ENCODE measurements around the gene CCDC57.

CCDC57 gene

DNA sequence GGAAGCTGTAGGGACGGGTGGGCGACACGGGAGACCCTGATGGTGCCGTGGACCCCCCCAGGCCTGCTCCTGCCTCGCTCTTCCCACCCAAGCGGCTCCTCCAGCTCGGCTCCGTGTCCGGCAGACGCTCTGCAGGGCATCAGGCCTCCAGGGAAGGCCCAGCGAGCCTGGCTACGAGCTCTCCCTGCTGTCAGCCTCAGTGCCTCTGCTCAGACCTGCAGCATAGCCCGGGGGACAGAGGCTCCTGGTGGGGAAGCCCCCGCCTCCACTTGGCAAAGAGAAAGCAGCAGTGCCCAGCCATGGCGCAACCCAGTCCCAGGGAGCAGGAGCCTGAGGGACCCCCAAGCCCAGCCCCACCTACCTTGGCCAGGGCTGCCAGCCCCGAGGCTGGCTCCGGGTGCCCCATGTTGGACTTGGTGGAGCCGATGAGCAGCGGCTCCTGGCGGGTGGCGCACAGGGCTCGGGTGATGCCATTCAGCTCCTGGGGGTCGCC lies 120.5 kb downstream of the CCDC57 start:
- DNase-seq (ENCODE audit: low spot score): no peak

DNA sequence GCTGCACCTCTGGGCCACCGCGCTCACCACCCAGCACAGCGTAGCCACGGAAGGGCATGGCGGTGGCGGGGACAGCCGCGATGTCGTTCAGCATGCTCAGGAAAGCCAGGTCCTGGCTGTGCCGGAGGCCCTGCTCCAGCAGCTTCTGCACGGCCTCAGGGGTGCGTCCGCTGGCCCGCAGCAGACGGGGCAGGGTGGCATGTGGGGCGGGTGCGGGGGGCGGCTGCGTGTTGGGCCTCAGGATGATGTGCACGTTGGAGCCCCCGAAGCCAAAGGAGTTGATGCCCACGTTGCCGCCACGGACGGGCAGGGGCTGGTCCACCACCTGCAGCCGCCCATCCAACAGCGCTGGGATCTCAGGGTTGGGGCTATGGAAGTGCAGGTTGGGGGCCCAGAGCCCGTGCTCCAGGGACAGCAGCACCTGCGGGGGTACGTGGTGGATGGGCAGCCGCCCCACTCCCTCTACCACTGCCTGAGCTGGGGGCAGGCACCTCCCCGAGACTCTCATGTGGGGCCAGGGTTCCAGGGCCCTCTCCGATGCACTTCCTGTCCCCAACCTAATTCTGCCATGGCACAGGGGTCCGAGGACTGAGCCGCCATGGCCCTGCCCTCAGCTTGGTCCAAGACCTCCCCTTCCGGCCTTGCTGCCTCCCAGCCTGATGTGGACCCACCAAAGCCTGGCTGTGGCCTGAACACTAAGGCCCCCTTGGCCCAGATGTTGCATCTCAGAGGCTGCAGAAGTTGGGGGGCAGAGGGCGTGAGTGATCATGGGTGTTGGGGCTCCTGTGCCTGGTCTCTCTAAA lies 121.2 kb downstream of the CCDC57 start:
- DNase-seq (ENCODE audit: low spot score): no peak

DNA sequence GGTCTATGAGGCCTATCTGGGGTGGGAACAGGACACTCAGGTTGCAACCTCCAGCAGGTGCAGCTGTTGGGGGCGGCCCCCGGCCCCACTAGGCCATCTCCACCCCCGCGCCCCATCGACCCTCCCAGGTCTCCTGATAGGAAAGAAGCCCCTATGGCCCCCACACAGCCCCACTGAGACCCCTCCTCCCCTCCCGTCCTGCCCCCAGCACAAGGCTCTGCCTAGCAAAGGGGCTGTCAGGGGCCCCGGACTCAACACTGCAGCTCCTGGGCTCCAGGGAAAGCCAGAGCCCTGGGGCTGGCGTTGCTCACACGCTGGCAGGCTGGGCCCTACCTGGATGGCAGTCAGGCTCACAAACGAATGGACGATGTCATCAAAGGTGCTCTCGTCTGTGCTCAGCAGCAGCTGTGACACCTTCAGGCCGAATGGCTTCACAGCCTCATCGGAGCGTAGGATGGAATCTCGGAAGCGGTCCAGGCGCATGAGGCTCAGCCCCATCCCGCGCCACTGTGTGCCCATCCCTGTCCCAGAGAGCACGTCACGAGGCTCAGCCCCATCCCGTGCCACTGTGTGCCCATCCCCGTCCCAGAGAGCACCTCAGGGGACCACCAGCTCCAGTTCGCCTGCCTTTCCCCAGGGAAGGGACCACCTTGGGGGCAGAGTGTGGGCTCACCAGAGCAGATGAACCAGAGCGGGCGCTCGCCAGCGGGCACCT lies 121.9 kb downstream of the CCDC57 start:
- no peak for DNase-seq (ENCODE audit: low spot score)

DNA sequence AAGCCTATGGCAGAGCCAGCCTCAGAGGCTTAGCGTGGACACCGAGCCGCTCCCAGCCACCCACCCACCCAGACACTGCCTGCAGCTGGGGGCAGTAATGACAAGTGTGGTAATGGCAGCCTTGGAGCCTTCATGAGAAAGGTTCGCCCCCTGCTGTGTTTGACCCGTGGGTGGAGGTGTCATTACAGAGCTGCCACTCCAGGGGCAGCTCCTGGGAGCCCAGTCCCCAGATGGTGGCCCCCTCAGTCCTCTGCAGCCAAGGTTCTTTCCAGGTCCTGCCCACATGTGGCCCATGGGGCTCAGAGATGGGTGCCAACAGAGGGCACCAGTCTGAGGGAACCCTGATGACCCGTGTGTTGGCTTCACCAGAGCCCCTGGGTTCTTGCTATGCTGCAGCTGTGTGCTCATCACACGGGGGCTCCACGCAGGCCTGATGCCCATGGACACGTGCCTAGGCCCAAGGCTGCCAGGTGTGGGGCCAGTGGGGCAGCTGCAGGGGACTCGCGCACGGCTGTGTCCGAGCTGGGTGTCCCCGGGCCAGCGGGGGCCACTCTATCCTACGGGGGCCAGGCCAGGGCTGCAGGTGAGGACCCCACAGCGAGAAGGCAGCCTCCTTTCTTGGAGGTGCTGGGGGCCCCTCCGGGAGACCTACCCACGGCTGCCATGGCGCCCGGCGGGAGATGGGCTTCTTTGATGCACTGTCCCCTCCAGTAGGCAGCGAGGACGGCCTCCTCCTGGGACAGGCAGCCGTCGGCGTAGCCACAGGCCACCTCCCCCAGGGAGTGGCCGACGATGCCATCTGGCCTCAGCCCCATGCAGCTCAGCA lies 122.7 kb downstream of the CCDC57 start:
- DNase-seq (ENCODE audit: low spot score): no peak

DNA sequence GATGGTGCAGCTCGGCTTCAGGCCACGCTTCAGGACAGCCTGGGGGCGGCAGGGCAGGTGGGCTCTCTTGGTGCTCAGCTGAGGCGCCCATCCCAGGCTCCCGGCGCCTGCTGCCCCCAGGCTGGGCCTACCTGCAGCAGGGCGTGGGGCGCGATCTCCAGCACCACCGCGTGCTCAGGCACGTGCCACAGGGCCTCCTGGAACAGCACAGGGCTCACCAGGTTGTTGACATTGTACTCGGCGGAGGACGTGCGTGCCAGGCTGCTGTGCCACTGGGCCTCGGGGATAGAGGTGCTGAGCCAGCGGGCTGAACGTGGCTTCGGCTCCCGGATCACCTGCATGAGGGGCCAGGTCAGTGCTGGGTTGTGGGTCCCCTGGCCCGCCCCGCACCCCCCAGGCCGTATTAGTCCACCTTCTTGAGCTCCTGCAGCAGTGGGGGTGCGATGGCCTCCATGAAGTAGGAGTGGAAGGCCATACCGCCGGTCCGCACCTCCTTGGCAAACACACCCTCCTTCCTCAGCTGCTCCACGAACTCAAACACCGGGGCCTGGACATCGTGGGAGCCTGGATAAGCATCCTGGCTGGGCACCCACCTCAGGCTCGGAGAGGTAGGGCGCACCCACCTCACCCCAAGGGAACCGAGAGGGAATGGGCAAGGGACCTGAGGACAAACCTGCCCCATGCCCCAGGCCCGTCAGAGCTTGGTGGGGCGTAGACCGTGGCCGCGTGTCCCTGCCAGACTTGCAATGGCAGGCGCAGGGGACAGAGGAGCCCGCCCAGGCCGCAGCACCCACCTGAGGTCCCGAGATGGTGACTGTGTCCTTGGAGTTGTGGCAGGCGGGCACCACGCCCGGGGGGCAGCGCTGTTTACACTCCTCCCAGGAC lies 123.6 kb downstream of the CCDC57 start:
- DNase-seq (ENCODE audit: low spot score): no peak

DNA sequence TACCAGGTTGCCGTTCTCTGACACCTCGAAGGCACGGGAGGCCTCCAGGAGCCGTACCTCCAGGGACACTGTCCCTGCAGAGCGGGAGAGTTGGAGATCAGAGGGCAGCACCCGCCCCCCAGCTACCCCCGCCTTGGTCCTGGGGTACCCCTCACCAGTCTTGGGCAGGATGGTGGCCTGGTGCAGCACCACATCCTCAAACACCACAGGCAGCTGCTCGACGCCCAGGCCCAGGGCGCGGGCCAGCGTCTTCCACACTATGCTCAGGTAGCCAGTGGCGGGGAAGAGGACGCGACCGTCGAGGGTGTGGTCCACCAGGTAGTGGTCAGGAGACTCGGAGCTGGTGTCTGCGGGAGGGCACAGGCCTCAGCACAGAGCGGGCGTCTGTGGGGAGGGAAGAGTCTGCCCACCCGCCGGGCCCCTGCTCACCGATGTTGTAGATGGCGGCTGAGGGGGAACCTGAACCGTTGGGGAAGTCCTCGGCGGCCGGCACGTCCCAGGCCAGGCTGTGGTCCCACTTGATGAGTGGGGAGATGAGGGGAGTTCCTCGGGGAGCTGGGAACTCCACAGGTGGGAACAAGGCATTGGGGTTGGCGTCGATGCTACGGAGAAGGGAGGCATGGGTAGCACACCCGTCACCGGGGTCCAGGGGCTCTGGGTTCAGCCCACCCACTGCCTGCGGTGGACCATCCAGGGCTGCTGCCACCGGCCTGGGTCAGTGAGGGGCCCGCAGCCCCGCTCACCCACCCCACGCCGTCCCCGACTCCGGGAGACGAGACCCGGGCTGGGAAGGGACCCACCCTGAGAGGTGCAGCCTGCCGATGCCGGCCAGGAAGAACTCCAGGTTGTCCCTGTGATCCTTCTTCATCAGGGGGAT lies 124.4 kb downstream of the CCDC57 start:
- no peak for DNase-seq (ENCODE audit: low spot score)

DNA sequence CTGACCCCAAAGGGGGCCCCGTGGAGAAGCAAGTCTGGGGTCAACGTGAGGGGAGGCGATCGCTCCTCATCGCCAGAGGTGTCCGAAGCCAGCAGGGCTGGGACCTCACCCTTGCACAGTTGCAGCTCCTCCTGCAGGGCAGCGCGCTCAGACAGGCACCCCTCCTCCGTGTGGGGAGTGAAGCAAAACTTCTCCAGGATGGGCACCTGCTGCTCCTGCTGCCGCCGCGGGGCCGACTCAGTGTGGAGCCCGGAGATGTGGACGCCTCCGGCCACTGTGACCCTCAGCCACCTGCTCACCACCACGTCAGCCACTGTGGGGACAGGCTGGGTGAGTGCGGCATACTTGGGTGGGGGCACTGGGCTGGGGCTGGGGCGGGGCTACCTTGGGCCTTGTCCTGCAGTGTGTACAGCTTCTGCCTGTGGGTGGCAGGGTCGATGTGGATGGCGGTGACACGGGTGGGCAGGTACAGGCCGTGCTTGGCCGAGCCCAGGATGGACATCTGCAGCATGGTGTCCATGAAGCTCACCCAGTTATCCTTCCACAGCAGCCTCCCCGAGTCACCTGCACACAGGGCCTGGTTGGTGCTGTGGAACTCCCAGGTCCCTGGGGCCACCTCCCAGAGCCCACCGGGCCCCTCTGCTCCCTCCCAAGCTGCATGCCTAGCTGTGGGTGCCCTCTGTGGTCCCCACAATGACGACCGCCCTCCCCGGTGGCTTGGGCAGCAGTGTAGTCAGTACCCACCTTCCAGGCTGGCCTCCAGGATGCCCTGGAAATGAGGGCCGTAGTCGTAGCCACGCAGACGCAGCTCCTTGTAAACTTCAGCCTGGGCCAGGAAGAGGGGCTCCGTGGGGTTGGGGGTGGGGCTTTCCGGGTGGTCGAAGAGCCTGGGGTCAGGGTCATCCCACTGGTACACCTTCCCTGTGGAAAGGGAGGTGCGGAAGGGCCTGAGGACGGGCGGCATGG lies 125.4 kb downstream of the CCDC57 start:
- DNase-seq (ENCODE audit: low spot score): no peak

DNA sequence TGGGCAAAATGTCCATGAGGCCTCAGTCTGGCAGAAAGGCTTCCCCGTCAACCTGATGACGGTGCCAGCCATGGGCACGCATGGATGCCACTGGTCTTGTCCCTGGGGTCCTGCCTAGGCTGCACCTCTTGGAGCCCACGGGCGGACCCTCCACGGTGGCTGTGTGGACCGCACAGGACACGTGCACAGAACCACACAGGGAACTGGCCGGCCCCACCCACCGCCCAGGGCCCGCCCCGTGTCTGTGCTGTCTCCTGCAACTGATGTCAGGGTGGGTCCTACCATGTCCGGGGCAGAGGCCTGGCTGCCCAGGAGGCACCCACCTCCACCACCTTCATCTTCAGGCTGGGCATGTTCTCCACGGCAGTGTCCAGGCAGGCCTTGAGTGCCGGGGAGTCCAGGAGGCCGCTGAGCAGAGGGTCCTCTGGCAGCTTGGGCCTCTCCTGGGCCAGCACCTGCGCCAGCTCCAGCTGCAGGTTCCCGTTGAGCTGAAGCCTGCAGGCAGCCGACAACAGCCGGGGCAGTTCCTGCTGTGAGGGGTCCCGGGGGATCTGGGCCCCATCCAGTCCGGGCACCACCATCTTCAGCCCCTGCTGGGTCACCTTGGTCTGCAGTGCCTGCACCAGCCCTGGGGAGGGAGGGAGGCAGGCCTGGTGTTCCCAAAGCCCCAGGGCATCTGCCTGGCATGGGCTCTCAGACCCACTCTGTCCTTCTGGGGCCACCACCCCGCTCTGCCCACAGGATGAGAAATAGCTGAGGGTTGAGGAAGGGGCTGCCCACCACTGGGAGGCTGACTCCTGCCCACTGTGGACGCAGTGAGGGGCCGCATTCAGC lies 126.5 kb downstream of the CCDC57 start:
- no peak for DNase-seq (ENCODE audit: low spot score)

DNA sequence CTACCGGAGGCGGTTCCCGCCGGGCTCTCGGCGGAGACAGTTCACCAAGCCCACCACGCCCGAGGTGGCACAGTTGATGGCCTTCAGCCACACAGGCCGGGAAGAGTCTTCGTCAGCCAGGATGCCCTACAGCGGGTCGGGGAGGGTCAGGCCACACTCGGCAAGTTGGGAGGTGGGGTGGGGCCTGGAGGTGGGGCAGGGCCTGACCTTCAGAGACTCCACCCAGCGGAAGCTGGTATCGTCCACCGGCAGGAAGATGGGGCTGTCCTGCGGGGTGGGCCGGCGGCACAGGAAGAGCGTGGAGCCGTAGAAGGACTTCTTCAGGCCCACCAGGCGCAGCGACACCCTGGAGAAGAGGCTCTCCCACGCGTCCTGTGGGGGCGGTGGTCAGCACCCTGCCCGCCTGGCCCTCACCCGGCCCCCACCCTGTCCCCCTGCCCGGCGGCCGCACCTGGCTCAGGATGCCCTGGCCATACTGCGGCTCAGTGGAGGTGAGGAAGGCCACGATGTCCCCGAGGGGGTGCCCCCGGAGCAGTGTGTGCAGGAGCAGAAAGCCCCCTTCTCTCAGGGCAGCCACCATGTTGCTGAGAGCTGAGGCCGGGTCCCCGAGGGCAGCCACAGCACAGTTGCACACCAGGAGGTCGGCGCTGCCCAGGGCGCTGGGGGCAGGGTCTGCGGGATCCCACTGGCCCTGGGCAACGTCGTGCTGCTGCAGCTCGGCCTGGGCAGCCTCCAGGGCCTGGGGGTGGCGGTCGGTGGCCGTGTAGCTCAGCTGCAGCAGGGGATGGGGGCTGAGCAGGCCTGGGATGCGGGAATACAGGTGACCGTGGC lies 127.4 kb downstream of the CCDC57 start:
- DNase-seq (ENCODE audit: low spot score): no peak

DNA sequence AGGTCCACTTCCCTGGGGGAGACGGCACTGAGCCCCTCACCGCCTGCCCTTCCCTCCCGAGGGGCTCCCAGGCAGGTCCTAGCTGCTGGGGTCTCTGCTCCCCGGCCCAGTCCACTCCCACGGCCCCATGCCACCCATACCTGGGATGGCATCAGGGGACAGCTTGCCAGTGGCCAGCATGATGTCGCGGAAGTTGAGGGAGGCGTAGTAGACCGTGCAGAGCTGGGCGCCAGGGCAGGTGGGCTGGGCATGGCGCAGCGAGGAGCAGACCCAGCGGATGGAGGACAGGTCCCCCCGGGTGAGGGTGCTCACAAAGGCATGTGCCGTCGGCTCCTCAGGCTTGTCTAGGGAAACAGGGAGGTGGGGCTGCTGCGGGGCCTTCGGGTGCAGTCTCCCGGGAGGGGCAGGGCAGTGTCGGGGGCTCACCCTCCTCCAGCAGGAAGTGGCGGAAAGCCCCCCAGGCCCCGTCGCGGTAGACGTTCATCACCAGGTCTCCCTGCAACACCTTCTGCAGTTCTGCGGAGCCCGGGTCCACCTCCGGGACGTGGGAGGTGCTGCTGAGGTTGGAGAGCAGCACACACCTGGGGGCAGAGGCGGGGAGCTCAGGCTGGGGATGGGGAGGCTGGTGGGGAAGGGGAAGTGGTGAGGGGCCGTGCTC lies 128.1 kb downstream of the CCDC57 start:
- no peak for DNase-seq (ENCODE audit: low spot score)

DNA sequence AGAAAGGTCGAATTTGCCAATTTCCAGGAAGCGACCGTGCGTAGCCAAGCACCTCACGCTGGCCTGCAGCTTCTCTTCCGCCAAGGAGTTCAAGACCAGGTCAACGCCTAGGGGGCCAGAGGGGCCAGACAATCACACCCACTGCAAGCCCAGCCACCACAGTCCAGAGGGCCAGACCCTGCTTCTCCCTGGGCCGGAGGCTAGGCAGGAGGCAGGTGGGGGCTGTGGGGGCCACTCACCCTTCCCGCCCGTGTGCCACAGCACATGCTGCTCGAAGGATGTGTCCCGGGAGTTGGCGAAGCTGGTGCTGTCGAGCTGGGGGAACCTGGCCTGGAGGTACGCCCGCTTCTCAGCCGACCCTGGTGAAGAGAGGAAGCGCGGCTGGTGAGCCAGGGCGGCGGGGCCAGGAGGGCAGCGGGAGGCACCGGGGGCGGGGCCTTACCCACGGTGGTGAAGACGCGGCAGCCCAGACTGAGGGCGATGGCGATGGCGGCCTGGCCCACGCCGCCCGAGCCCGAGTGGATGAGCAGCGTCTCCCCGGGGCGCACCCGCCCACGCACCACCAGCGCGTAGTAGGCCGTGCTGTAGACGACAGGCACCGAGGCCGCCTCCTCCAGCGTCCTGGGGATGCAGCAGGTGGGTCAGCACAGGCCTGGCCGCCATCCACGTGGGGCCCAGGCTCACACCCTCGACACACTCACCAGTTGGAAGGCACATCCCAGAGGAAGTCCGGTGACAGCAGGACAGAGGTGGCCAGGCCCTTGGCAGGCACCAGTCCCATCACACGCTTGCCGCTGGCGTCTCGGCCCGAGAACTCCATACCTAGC lies 128.9 kb downstream of the CCDC57 start:
- DNase-seq (ENCODE audit: low spot score): no peak

DNA sequence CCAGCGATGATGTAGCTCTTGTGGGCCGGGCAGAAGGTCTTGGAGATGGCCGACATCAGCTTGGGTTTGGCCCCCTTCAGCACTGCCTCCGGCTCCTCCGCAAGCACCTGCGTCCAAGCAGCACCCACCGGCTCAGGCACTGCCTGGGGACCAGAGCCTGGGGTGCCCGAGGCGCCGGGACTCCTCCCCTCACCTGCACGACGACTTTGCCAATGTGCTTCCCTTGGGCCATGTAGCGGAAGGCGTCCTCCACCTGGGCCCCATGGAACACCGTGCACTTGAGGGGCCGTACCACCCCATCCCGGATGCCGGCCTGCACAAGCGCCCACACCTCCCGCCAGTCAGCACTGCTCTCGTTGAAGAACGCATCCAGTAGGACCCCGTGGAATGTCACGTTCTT lies 129.6 kb downstream of the CCDC57 start:
- no peak for DNase-seq (ENCODE audit: low spot score)

DNA sequence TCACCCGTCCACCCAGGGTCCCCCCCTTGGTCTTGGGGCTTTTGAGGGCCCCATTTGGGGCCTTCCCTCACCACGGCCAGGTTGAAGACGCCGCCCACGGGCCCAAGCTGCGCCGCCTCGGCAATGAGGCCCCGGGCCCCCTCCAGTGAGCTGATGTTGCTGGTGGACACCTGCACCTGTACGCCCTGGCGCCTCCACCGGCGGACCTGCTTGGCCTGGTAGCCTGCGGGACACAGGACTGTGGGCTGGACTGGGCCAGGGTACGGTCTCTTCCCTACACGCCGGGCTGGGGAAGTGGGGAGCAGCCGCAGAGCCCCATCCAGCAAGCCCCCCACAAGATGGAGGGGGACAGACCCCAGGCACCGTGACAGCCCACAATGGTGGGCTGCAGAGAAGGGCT lies 130.2 kb downstream of the CCDC57 start:
- no peak for DNase-seq (ENCODE audit: low spot score)

DNA sequence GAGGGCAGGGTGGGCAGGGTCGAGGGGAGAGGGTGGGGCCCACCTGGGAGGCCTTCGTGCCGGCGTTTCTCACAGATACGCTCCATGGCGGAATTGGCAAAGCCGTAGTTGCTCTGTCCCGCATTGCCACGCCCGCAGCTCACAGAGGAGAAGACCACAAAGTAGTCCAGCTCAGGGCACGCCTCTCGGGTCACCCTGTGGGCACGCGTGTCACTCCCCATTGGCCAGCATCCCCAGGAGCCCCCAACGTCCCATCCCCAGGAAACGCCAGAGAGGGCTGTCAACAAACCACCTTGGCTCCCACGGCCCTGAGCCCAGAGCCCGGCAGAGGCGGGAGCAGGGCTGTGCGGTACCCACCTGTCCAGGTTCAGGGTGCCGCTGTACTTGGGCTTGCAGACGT lies 130.7 kb downstream of the CCDC57 start:
- DNase-seq (ENCODE audit: low spot score): no peak

DNA sequence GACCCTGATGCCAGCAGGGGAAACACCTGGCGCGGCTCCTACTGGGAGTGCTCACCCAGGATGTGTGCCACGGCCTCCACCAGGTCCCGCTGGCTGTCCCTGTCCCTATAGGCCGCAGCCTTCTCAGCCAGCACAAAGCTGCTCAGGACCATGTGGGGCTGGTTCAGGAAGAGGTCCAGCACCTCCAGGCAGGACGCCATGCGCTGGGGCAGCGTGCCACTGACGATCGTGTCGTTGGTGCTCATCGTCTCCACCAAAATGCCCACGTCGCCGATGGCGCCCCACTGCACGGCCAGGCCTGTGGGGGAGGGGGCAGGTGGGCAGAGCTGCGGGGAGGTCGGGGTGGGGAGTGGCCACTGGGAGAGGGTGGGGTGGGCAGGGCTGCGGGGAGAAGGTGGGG lies 131.1 kb downstream of the CCDC57 start:
- no peak for DNase-seq (ENCODE audit: low spot score)
